Gastroesophageal sphincter (tissue), 4 donors: Measurements from ENCODE around the gene SCAMP1. TPM values are rescaled to one million over a fixed set of nuclear protein-coding genes. Genes with fewer than 3 reads are reported as not detected.

ENCODE experiments used
- ATAC-seq: fragments of 150-250 bp; one replicate; pipeline ENCODE4 v1.9.1; 2016; ENCODE audit warnings: mild to moderate bottlenecking, moderate library complexity
- H3K27ac ChIP-seq, 4 donors: fragments of 200-600 bp; sonication (generic) in 3 of 4; 1 replicate in 3 of 4; 2 replicates in 1 of 4; pipeline ENCODE4 v1.5.1; 2016 to 2019
- H3K27me3 ChIP-seq: fragments of 200-600 bp; sonication (generic); one replicate; pipeline ENCODE4 v1.5.1; 2019
- H3K36me3 ChIP-seq, 2 donors: fragments of 200-600 bp; sonication (generic); one replicate each; pipeline ENCODE4 v1.5.1; 2019; ENCODE audit warnings: control low read depth in 1 of 2
- H3K4me1 ChIP-seq, 3 donors: fragments of 200-600 bp; sonication (generic); 1 replicate in 2 of 3; 2 replicates in 1 of 3; pipeline ENCODE4 v1.5.1; 2016 to 2019; ENCODE audit warnings: control low read depth in 2 of 3
- H3K4me3 ChIP-seq, 2 donors: fragments of 200-600 bp; sonication (generic); one replicate each; pipeline ENCODE4 v1.5.1; 2019; ENCODE audit warnings: mild to moderate bottlenecking in 1 of 2, moderate library complexity in 1 of 2
- H3K9me3 ChIP-seq, 3 donors: fragments of 200-600 bp; sonication (generic); one replicate each; pipeline ENCODE4 v1.5.1; 2017 to 2019; ENCODE audit warnings: control low read depth in 2 of 3
- CTCF ChIP-seq, 4 experiments: fragments of 200-600 bp in 2 of 4; fragments of 450-650 bp in 2 of 4; sonication (generic) in 1 of 4; IDR thresholded peaks; one replicate each; pipeline ENCODE4 v1.5.1; 2017 to 2019; ENCODE audit warnings: antibody characterized with exemption in 4 of 4, mild to moderate bottlenecking in 2 of 4, moderate library complexity in 2 of 4
- EP300 ChIP-seq: sonication (generic); formaldehyde crosslinking; IDR thresholded peaks from one replicate; pipeline ENCODE4 v1.6.1; 2017; ENCODE audit warnings: antibody characterized with exemption, mild to moderate bottlenecking
- POLR2A ChIP-seq, 2 donors: fragments of 450-650 bp; IDR thresholded peaks; one replicate each; pipeline ENCODE4 v1.6.1; 2017; ENCODE audit warnings: antibody characterized with exemption in 2 of 2, mild to moderate bottlenecking in 2 of 2, moderate library complexity in 1 of 2
- POLR2AphosphoS5 ChIP-seq: sonication (generic); formaldehyde crosslinking; IDR thresholded peaks from one replicate; pipeline ENCODE4 v1.6.1; 2017; ENCODE audit warnings: antibody characterized with exemption
- WGBS, 2 donors: methylation state at CpG; one replicate each; pipeline ENCODE4 v1.1.5; 2018; ENCODE audit warnings: low coverage in 1 of 2; 5-methylcytosine and 5-hydroxymethylcytosine counted together
- total RNA-seq, 4 donors: library from RNA; depleted of rRNA; stranded (reverse); fragments of >200 nt; gene quantifications; one replicate each; pipeline ENCODE4 v1.1.0, GENCODE V29; 2016

The SCAMP1 gene
- total RNA-seq, 4 donors from 2014 or later = 32.1 to 45.8 (median 38.9) TPM

- no peaks in the 10 kb centered on the region for H3K36me3 ChIP-seq
- no peaks in the 10 kb centered on the region for H3K27me3 ChIP-seq
- H3K4me3 ChIP-seq = peak overlapping the region; percentile 39 to 58
- peak; percentile 86 for ATAC-seq
- 16 to 31% methylated on average over 12 to 16 of the region's 61 CpGs for WGBS, 2 donors
- H3K9me3 ChIP-seq = no peaks in the 10 kb centered on the region
- TF ChIP-seq POLR2AphosphoS5 (peak; percentile 61), CTCF (IDR thresholded peaks at IDR 0.05) (peak in 3 of 4 experiments; percentile 14 to 38 (median 26)), EP300 (no peak), POLR2A (IDR thresholded peaks at IDR 0.05) (peak; percentile 38 to 39)
- peaks cover 10 to 70% (median 41%) of the 10 kb centered on the region in 3 donors for H3K4me1 ChIP-seq
- peak overlapping the region; percentile 52 to 85 (median 83) for H3K27ac ChIP-seq
These were observed 149.7 kb downstream of the SCAMP1 start for GRCh38 chr5:78509884-78510769.

- Histone ChIP-seq H3K27ac (peak overlapping the region in 3 of 4 donors; percentile 81 to 85 (median 85)), H3K4me3 (no peak overlapping the region), H3K36me3 (no peaks in the 10 kb centered on the region), H3K27me3 (no peaks in the 10 kb centered on the region), H3K9me3 (no peaks in the 10 kb centered on the region), H3K4me1 (peaks cover 0 to 58% (median 30%) of the 10 kb centered on the region in 3 donors)
- no peak for ATAC-seq
- TF ChIP-seq POLR2AphosphoS5 (no peak), CTCF (IDR thresholded peaks at IDR 0.05) (no peak), EP300 (no peak)
- 55 to 71% methylated on average over 7 to 10 of the region's 10 CpGs for WGBS, 2 donors
These were observed 150.9 kb downstream of the SCAMP1 start for GRCh38 chr5:78511121-78511906.

GRCh38 chr5:78512435-78512834, 152.0 kb downstream of the SCAMP1 start:
- Histone ChIP-seq H3K4me1 (peaks cover 0 to 47% (median 22%) of the 10 kb centered on the region in 3 donors), H3K27me3 (no peaks in the 10 kb centered on the region), H3K36me3 (no peaks in the 10 kb centered on the region), H3K4me3 (no peak overlapping the region), H3K9me3 (no peaks in the 10 kb centered on the region), H3K27ac (peak overlapping the region in 2 of 4 donors; percentile 81 to 85)
- no peak for TF ChIP-seq POLR2AphosphoS5
- TF ChIP-seq CTCF (IDR thresholded peaks at IDR 0.05) = no peak
- TF ChIP-seq POLR2A (IDR thresholded peaks at IDR 0.05) = no peak
- TF ChIP-seq EP300 = no peak
- no peak for ATAC-seq
- WGBS, 2 donors = 74 to 100% methylated on average over 1 to 3 of the region's 3 CpGs

GRCh38 chr5:78513441-78513840, 153.0 kb downstream of the SCAMP1 start:
- Histone ChIP-seq H3K27ac (peak overlapping the region in 1 of 4 donors; percentile 14), H3K36me3 (no peaks in the 10 kb centered on the region), H3K4me3 (no peak overlapping the region), H3K27me3 (no peaks in the 10 kb centered on the region), H3K4me1 (peaks cover 0 to 44% (median 25%) of the 10 kb centered on the region in 3 donors), H3K9me3 (no peaks in the 10 kb centered on the region)
- no peak for TF ChIP-seq EP300
- no peak for TF ChIP-seq POLR2AphosphoS5
- no peak for TF ChIP-seq POLR2A (IDR thresholded peaks at IDR 0.05)
- no peak for TF ChIP-seq CTCF (IDR thresholded peaks at IDR 0.05)
- WGBS, 2 donors = 20 to 93% methylated on average over 1 to 4 of the region's 6 CpGs
- ATAC-seq = no peak
